Right cardiac atrium (tissue), 5 donors: ENCODE measurements around the gene SCLT1. TPM values are rescaled to one million over a fixed set of nuclear protein-coding genes. Genes with fewer than 3 reads are reported as not detected.

ENCODE experiments used
- ATAC-seq, 2 donors: fragments of 200-7000 bp; cut with Tn5 transposase; one replicate each; pipeline versions ENCODE4 v1.8.0 to v1.9.1; 2020; ENCODE audit warnings: moderate library complexity in 2 of 2, mild to moderate bottlenecking in 1 of 2
- DNase-seq, 3 donors: peaks; one replicate each; pipeline ENCODE4 v3.0.0-alpha.2; 2020
- H3K27ac ChIP-seq: one replicate; pipeline ENCODE4 v1.5.1; 2013; ENCODE audit warnings: mild to moderate bottlenecking, low read length, control low read depth, moderate library complexity
- H3K27me3 ChIP-seq: one replicate; pipeline ENCODE4 v1.6.1; 2013; ENCODE audit not compliant: control insufficient read depth, insufficient read depth
- H3K4me1 ChIP-seq: one replicate; pipeline ENCODE4 v1.6.1; 2013; ENCODE audit warnings: low read length; ENCODE audit not compliant: control insufficient read depth, insufficient read depth
- H3K4me3 ChIP-seq: one replicate; pipeline ENCODE4 v1.5.1; 2013; ENCODE audit warnings: low read length, control low read depth
- H3K9me3 ChIP-seq: one replicate; pipeline ENCODE4 v1.6.1; 2013; ENCODE audit warnings: low read length; ENCODE audit not compliant: control insufficient read depth
- WGBS: extraction: QIAGEN DNeasy Blood & Tissue Kit; methylation state at CpG from one replicate; pipeline ENCODE4 v1.1.7; 2013; 5-methylcytosine and 5-hydroxymethylcytosine counted together
- intact Hi-C, 4 donors: fragments of 100-400 bp; cut with DNase I; formaldehyde crosslinking; loops; one replicate each; pipeline versions ENCODE4 v1.11.0 to v1.14.0; 2022 to 2023
- polyA plus RNA-seq: library from polyadenylated mRNA; stranded (reverse); fragments of 200-250 nt; gene quantifications from one replicate; pipeline ENCODE4 v1.2.3, GENCODE V29; 2013
- total RNA-seq, 4 donors: library from RNA; stranded (reverse); fragmentation: NEBNext Ultra II Directional; extraction: Animal tissue kit (Norgen Biotek cat#: 25700); gene quantifications; one replicate each; pipeline ENCODE4 v1.2.1, GENCODE V29; 2021
- donor health status: healthy with polysubstance abuse.
- donor health status: DM: no; HTN: yes; CAD: no.
- donor health status: DM: no; HTN: no; CAD: no.
- donor health status: DM: no; HTN: yes; CAD: no; lungs with severe emphysema.
- donor health status: DM: yes; HTN: yes; CAD: no.

SCLT1 gene
- total and polyA plus RNA-seq, 5 donors = 5.5 to 19.2 (median 15.4) TPM

- DNase-seq (no peak), ATAC-seq (no peak)
- intact Hi-C loops = no loop called here
- whole genome bisulfite sequencing = 63% methylated on average over 2 of the region's 2 CpGs
- H3K27me3 ChIP-seq = no peaks in the 10 kb centered on the region
- H3K4me3 ChIP-seq = no peak overlapping the region
- no peak overlapping the region for H3K27ac ChIP-seq
- no peaks in the 10 kb centered on the region for H3K9me3 ChIP-seq
- H3K4me1 ChIP-seq = peaks cover 20% of the 10 kb centered on the region
These were observed 252.5 kb downstream of the SCLT1 start for GRCh38 chr4:128840711-128841318.

- intact Hi-C loops = no loop called here
These were observed 255.7 kb downstream of the SCLT1 start for GRCh38 chr4:128837679-128838078.

GRCh38 chr4:128837198-128837597 lies 256.1 kb downstream of the SCLT1 start:
- WGBS = 91% methylated on average over 2 of the region's 2 CpGs
- H3K27me3 ChIP-seq = no peaks in the 10 kb centered on the region
- intact Hi-C loops = no loop called here
- H3K4me1 ChIP-seq = peaks cover 17% of the 10 kb centered on the region
- H3K4me3 ChIP-seq = no peak overlapping the region
- no peak for ATAC-seq
- H3K27ac ChIP-seq = peak overlapping the region; percentile 8
- H3K9me3 ChIP-seq = no peaks in the 10 kb centered on the region
- DNase-seq = no peak

More at GRCh38 chr4:128837679-128838078, 255.7 kb downstream of the SCLT1 start:
- ATAC-seq (no peak), DNase-seq (no peak)
- no peaks in the 10 kb centered on the region for H3K27me3 ChIP-seq
- WGBS = 84% methylated on average over 3 of the region's 3 CpGs
- H3K27ac ChIP-seq = peak overlapping the region; percentile 79
- no peak overlapping the region for H3K4me3 ChIP-seq
- H3K4me1 ChIP-seq = peaks cover 18% of the 10 kb centered on the region
- H3K9me3 ChIP-seq = no peaks in the 10 kb centered on the region

DNA sequence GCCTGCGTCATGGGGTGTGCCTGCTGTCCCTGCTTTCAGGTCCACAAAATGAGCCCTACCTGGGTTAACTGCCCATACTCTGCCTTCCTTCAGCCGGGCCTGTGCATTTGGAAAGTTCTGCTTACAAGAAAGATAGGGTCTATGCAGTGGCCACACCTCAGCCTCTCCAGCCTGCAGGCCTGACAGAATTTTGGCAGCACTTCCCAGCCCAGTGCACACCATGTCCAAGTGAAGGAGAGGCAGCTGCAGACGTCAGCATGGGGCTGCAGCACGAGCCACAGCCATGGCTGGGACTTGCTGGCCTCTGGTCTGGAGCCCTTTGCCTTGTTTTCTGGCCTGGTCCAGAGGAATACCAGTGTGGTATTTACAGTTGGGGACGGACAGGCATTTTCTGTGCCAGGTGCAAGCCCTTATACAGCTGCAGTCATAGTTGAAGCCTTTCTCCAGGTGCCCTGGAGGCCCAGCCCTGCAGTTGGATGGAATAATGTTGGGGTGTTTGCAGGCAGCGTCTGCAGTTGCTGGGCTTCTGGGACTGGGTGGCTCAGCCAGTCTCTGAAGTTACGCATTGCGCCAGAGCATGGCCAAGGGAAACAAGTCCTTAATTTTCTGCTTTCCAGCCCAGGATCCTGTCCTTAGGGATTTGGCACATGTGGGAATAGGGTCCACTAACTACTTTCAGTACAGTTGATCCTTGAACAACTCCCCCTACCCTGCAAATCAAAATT lies 257.7 kb downstream of the SCLT1 start:
- DNase-seq (peak; percentile 86 to 96 (median 92)), ATAC-seq (peak; percentile 97 to 98)
- intact Hi-C loops = no loop called here
- WGBS = 38% methylated on average over 8 of the region's 8 CpGs
- no peak overlapping the region for H3K4me3 ChIP-seq
- no peaks in the 10 kb centered on the region for H3K9me3 ChIP-seq
- peak overlapping the region; percentile 89 for H3K27ac ChIP-seq
- no peaks in the 10 kb centered on the region for H3K27me3 ChIP-seq
- H3K4me1 ChIP-seq = peaks cover 16% of the 10 kb centered on the region

Other genes starting within 250 kb of the SCLT1 start
- gene C4orf33, start 2.6 kb upstream of the SCLT1 start, total RNA-seq = 1 to 10 TPM; 6.1 to 7.2 (median 6.4) TPM
- 6.6 TPM for gene C4orf33, start 2.6 kb upstream of the SCLT1 start, polyA plus RNA-seq